Measurements from ENCODE around the gene NCK1. TPM values are rescaled to one million over a fixed set of nuclear protein-coding genes. Genes with fewer than 3 reads are reported as not detected.

NCK1 gene
- total RNA-seq, 2 donors from 2014 or later, result 41.2 to 63.6 TPM

- Mint-ChIP-seq H3K9me3 (no peaks in the 10 kb centered on the region), H3K27me3 (no peaks in the 10 kb centered on the region), H3K4me1 (ENCODE audit: low read depth in 2 of 2) (peaks cover 66 to 80% of the 10 kb centered on the region in 2 donors), H3K36me3 (peaks cover 27% of the 10 kb centered on the region), H3K27ac (peak overlapping the region in 1 of 2 donors; percentile 42), H3K4me3 (peak overlapping the region; percentile 58)
- no peak for DNase-seq (ENCODE audit: low spot score)
- ATAC-seq, result no peak
Measured at GRCh38 chr3:136905549-136905948, 43.5 kb downstream of the NCK1 start.

GRCh38 chr3:136906725-136907124 lies 44.7 kb downstream of the NCK1 start:
- Mint-ChIP-seq H3K4me3 (no peak overlapping the region), H3K36me3 (peaks cover 19% of the 10 kb centered on the region), H3K27ac (peak overlapping the region; percentile 40 to 73), H3K9me3 (no peaks in the 10 kb centered on the region), H3K27me3 (no peaks in the 10 kb centered on the region), H3K4me1 (ENCODE audit: low read depth in 2 of 2) (peaks cover 62 to 80% of the 10 kb centered on the region in 2 donors)
- no peak for DNase-seq (ENCODE audit: low spot score)
- ATAC-seq, result no peak

GRCh38 chr3:136908297-136908696 lies 46.3 kb downstream of the NCK1 start:
- Mint-ChIP-seq H3K9me3 (no peaks in the 10 kb centered on the region), H3K27ac (peak overlapping the region; percentile 73 to 74), H3K27me3 (no peaks in the 10 kb centered on the region), H3K4me3 (peak overlapping the region; percentile 60), H3K36me3 (peaks cover 12% of the 10 kb centered on the region), H3K4me1 (ENCODE audit: low read depth in 2 of 2) (peaks cover 64 to 80% of the 10 kb centered on the region in 2 donors)
- DNase-seq (ENCODE audit: low spot score), result no peak
- ATAC-seq, result no peak

- peaks cover 6% of the 10 kb centered on the region for H3K36me3 Mint-ChIP-seq
- no peaks in the 10 kb centered on the region for H3K9me3 Mint-ChIP-seq
- no peaks in the 10 kb centered on the region for H3K27me3 Mint-ChIP-seq
- DNase-seq (ENCODE audit: low spot score) (no peak), ATAC-seq (peak; percentile 40 to 66)
- H3K27ac Mint-ChIP-seq, result peak overlapping the region; percentile 73 to 74
- peaks cover 61 to 83% of the 10 kb centered on the region in 2 donors for H3K4me1 Mint-ChIP-seq (ENCODE audit: low read depth in 2 of 2)
- H3K4me3 Mint-ChIP-seq, result peak overlapping the region; percentile 60
Measured at GRCh38 chr3:136909187-136909586, 47.2 kb downstream of the NCK1 start.

- no peak for ATAC-seq
- no peaks in the 10 kb centered on the region for H3K9me3 Mint-ChIP-seq
- peak overlapping the region; percentile 21 for H3K4me3 Mint-ChIP-seq
- H3K4me1 Mint-ChIP-seq (ENCODE audit: low read depth in 2 of 2), result peaks cover 73 to 92% of the 10 kb centered on the region in 2 donors
- H3K27ac Mint-ChIP-seq, result peak overlapping the region; percentile 73 to 74
- no peaks in the 10 kb centered on the region for H3K27me3 Mint-ChIP-seq
- no peak for DNase-seq (ENCODE audit: low spot score)
- peaks cover 12% of the 10 kb centered on the region for H3K36me3 Mint-ChIP-seq
Measured at GRCh38 chr3:136910697-136911096, 48.7 kb downstream of the NCK1 start.

GRCh38 chr3:136913168-136913567 lies 51.2 kb downstream of the NCK1 start:
- no peaks in the 10 kb centered on the region for H3K27me3 Mint-ChIP-seq
- H3K4me1 Mint-ChIP-seq (ENCODE audit: low read depth in 2 of 2), result peaks cover 70 to 85% of the 10 kb centered on the region in 2 donors
- no peak for ATAC-seq
- H3K9me3 Mint-ChIP-seq, result no peaks in the 10 kb centered on the region
- peak overlapping the region; percentile 8 to 91 for H3K27ac Mint-ChIP-seq
- DNase-seq (ENCODE audit: low spot score), result no peak
- peaks cover 7% of the 10 kb centered on the region for H3K36me3 Mint-ChIP-seq
- peak overlapping the region; percentile 3 for H3K4me3 Mint-ChIP-seq

GRCh38 chr3:136914739-136915138 lies 52.7 kb downstream of the NCK1 start:
- H3K27ac Mint-ChIP-seq, result peak overlapping the region; percentile 64 to 91
- DNase-seq (ENCODE audit: low spot score), result no peak
- H3K4me1 Mint-ChIP-seq (ENCODE audit: low read depth in 2 of 2), result peaks cover 61 to 83% of the 10 kb centered on the region in 2 donors
- no peaks in the 10 kb centered on the region for H3K9me3 Mint-ChIP-seq
- ATAC-seq, result peak; percentile 54 to 68
- H3K36me3 Mint-ChIP-seq, result peaks cover 7% of the 10 kb centered on the region
- H3K4me3 Mint-ChIP-seq, result peak overlapping the region; percentile 45
- no peaks in the 10 kb centered on the region for H3K27me3 Mint-ChIP-seq

- peaks cover 7% of the 10 kb centered on the region for H3K36me3 Mint-ChIP-seq
- no peaks in the 10 kb centered on the region for H3K27me3 Mint-ChIP-seq
- no peak for ATAC-seq
- H3K4me3 Mint-ChIP-seq, result no peak overlapping the region
- H3K9me3 Mint-ChIP-seq, result no peaks in the 10 kb centered on the region
- DNase-seq (ENCODE audit: low spot score), result no peak
- peak overlapping the region; percentile 64 to 91 for H3K27ac Mint-ChIP-seq
- H3K4me1 Mint-ChIP-seq (ENCODE audit: low read depth in 2 of 2), result peaks cover 60 to 82% of the 10 kb centered on the region in 2 donors
Measured at GRCh38 chr3:136916223-136916622, 54.2 kb downstream of the NCK1 start.

- Mint-ChIP-seq H3K4me1 (ENCODE audit: low read depth in 2 of 2) (peaks cover 60 to 82% of the 10 kb centered on the region in 2 donors), H3K9me3 (no peaks in the 10 kb centered on the region), H3K27ac (peak overlapping the region; percentile 87 to 97), H3K36me3 (peaks cover 5% of the 10 kb centered on the region), H3K4me3 (peak overlapping the region; percentile 73), H3K27me3 (no peaks in the 10 kb centered on the region)
- ATAC-seq, result peak; percentile 83 to 84
- no peak for DNase-seq (ENCODE audit: low spot score)
Measured at GRCh38 chr3:136919799-136920580, 58.0 kb downstream of the NCK1 start.

GRCh38 chr3:136920904-136921611 lies 59.0 kb downstream of the NCK1 start:
- H3K4me3 Mint-ChIP-seq, result peak overlapping the region; percentile 92
- H3K9me3 Mint-ChIP-seq, result no peaks in the 10 kb centered on the region
- H3K27me3 Mint-ChIP-seq, result no peaks in the 10 kb centered on the region
- H3K27ac Mint-ChIP-seq, result peak overlapping the region; percentile 87 to 97
- H3K4me1 Mint-ChIP-seq (ENCODE audit: low read depth in 2 of 2), result peaks cover 58 to 82% of the 10 kb centered on the region in 2 donors
- DNase-seq (ENCODE audit: low spot score) (no peak), ATAC-seq (peak; percentile 72 to 79)
- no peaks in the 10 kb centered on the region for H3K36me3 Mint-ChIP-seq

- Mint-ChIP-seq H3K9me3 (no peaks in the 10 kb centered on the region), H3K36me3 (no peaks in the 10 kb centered on the region), H3K27ac (peak overlapping the region; percentile 34 to 82), H3K27me3 (no peaks in the 10 kb centered on the region), H3K4me3 (peak overlapping the region; percentile 21), H3K4me1 (ENCODE audit: low read depth in 2 of 2) (peaks cover 49 to 54% of the 10 kb centered on the region in 2 donors)
- DNase-seq (ENCODE audit: low spot score) (no peak), ATAC-seq (no peak)
Measured at GRCh38 chr3:136925425-136926190, 63.6 kb downstream of the NCK1 start.

- H3K9me3 Mint-ChIP-seq, result no peaks in the 10 kb centered on the region
- ATAC-seq (peak; percentile 77 to 85), DNase-seq (ENCODE audit: low spot score) (no peak)
- H3K36me3 Mint-ChIP-seq, result peaks cover 4% of the 10 kb centered on the region
- peaks cover 45 to 48% of the 10 kb centered on the region in 2 donors for H3K4me1 Mint-ChIP-seq (ENCODE audit: low read depth in 2 of 2)
- peak overlapping the region; percentile 35 to 76 for H3K27ac Mint-ChIP-seq
- no peaks in the 10 kb centered on the region for H3K27me3 Mint-ChIP-seq
- no peak overlapping the region for H3K4me3 Mint-ChIP-seq
Measured at GRCh38 chr3:136928240-136928639, 66.2 kb downstream of the NCK1 start.

GRCh38 chr3:136929977-136930670 lies 68.1 kb downstream of the NCK1 start:
- no peak overlapping the region for H3K27ac Mint-ChIP-seq

More at GRCh38 chr3:136929977-136930670, 68.1 kb downstream of the NCK1 start:
- H3K4me1 Mint-ChIP-seq (ENCODE audit: low read depth in 2 of 2), result peaks cover 43 to 44% of the 10 kb centered on the region in 2 donors
- ATAC-seq, result no peak
- no peak for DNase-seq (ENCODE audit: low spot score)
- no peaks in the 10 kb centered on the region for H3K9me3 Mint-ChIP-seq
- peaks cover 4% of the 10 kb centered on the region for H3K36me3 Mint-ChIP-seq
- no peak overlapping the region for H3K4me3 Mint-ChIP-seq
- no peaks in the 10 kb centered on the region for H3K27me3 Mint-ChIP-seq
